ENCODE measurements around the gene KATNBL1.

KATNBL1 gene

DNA sequence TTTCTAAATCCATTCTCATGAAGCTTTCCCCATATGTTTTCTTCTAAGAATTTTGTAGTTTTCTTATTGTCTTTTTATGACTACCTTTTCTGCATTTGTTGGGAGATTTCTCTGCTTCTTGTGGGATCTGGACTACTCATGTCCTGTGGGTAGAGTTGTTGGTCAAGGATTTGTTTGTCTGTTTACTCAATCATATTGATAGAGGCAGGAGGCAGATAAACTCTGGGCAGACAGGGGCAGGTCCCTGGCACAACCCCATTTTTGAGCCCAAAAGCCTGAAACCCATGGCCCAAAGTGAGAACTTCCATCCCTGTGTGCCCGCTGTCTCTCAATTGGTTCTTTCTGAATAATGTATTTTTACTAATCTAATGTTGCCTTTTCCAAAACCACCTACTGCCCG, 95.7 kb downstream of the KATNBL1 start:
- DNase-seq: no peak

DNA sequence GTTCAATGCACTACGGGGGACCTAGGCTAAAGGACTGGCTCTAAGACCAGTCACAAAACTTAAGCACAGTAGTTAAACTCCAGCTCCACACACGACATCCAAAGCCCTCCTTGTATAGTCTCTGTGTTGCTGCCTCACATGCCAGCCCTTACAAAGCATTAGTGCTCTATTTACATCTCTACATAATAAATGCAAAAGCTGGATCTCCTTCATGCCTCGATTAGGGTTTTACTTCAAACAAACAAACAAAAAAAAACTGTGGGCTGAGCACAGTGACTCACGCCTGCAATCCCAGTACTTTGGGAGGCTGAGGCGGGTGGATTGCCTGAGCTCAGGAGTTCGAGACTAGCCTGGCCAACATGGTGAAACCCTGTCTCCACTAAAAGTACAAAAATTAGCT, 98.4 kb downstream of the KATNBL1 start:
- DNase-seq: no peak

- peak; percentile 66 for DNase-seq
Measured at GRCh38 chr15:34109797-34110663, 99.9 kb downstream of the KATNBL1 start.

DNA sequence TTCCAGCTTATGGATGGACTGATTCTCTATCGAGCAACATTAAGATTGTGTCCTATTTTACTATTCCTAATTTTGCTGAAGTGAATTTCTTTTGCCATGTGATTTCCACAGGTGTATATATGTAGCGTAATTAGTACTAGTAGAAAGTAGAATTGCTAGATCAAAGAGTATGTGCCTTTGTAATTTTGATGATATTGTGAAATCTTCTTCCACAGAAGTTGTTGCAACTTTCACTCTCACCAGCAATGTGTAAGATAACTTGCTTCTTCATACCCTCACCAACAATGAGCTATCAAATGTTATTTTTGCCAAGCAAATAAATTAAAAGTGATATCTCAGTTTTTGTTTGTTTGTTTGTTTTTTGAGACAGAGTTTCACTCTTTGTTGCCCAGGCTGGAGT, 102.6 kb downstream of the KATNBL1 start:
- DNase-seq: no peak

- DNase-seq: no peak
Measured at GRCh38 chr15:34106423-34106822, 103.5 kb downstream of the KATNBL1 start.

- DNase-seq: no peak
Measured at GRCh38 chr15:34102175-34102925, 107.5 kb downstream of the KATNBL1 start.

- DNase-seq: peak; percentile 99
Measured at GRCh38 chr15:34101366-34102174, 108.3 kb downstream of the KATNBL1 start, which contains the start of the genes EMC7 and PGBD4. Gene EMC7 (minus strand): TSS chr15:34101862. CDS start chr15:34101839, 23 bp downstream. Gene PGBD4 (plus strand): TSS chr15:34102083. CDS start chr15:34102532, 449 bp downstream.

DNA sequence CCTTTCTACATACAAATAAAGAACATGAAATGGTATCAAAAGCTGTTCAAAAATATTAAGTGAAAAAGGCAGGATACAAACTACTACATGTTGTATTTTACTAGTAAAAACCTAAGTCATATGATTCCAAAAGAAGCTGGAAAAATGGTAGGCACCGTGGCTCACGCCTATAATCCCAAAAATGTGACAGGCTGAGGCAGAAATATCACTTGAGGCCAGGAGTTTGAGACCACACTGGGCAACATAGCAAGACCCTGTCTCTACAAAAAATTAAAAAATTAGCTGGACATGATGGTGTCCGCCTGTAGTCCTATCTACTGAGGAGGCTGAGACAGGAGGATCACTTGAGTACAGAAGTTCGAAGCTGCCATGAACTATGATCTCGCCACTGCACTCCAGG, 110.0 kb downstream of the KATNBL1 start:
- DNase-seq: no peak
